K562 (cell line): ENCODE data around the gene SRGAP3.

Experiments
- CTCF ChIP-seq, 3 experiments: IDR thresholded peaks in 2 of 3; conservative IDR thresholded peaks in 1 of 3; 2 replicates each; pipeline ENCODE4 v1.5.1; 2011 to 2012; ENCODE audit warnings: low read length in 3 of 3, mild to moderate bottlenecking in 3 of 3, control low read depth in 2 of 3, improper control_type of control experiment in 1 of 3, inconsistent platforms in 1 of 3, low read depth in 1 of 3, mixed read lengths in 1 of 3, moderate library complexity in 1 of 3; ENCODE audit not compliant: insufficient read depth in 2 of 3
- L3MBTL2 ChIP-seq: fragments of 450-650 bp; IDR thresholded peaks from 2 replicates; pipeline ENCODE4 v1.6.1; 2016; ENCODE audit warnings: mild to moderate bottlenecking, moderate library complexity
- MLX ChIP-seq, 2 experiments: fragments of 450-650 bp in 1 of 2; sonication (generic) in 1 of 2; formaldehyde crosslinking; conservative IDR thresholded peaks; 2 replicates each; pipeline versions ENCODE4 v1.4.0 to v1.8.1; 2020 to 2022; ENCODE audit warnings: mild to moderate bottlenecking in 1 of 2, missing genetic modification reagents in 1 of 2
- PCBP1 ChIP-seq: fragments of 200-400 bp; formaldehyde crosslinking; IDR thresholded peaks from 2 replicates; pipeline ENCODE4 v1.6.1; 2018; ENCODE audit warnings: mild to moderate bottlenecking, low read depth, low read length; ENCODE audit not compliant: poor library complexity, severe bottlenecking
- POU5F1 ChIP-seq: fragments of 150-350 bp; IDR thresholded peaks from 2 replicates; pipeline ENCODE4 v1.6.1; 2014; ENCODE audit warnings: borderline replicate concordance, low read length, low read depth, mild to moderate bottlenecking; ENCODE audit not compliant: partially characterized antibody
- TFAM ChIP-seq: fragments of 250-450 bp; sonication (Bioruptor Pico); conservative IDR thresholded peaks from 2 replicates; pipeline ENCODE4 v1.5.0; 2021; ENCODE audit warnings: mild to moderate bottlenecking, moderate library complexity
- ZBTB1 ChIP-seq: sonication (generic); formaldehyde crosslinking; IDR thresholded peaks from 2 replicates; pipeline ENCODE4 v1.8.1; 2023; ENCODE audit warnings: missing genetic modification reagents, low read depth, mild to moderate bottlenecking, borderline replicate concordance
- ZNF311 ChIP-seq: fragments of 250-450 bp; sonication (Bioruptor Pico); IDR thresholded peaks from 2 replicates; pipeline ENCODE4 v1.4.0; 2020; ENCODE audit warnings: mild to moderate bottlenecking, moderate library complexity

GRCh38 chr3:9179826-9180763, 69.4 kb downstream of the SRGAP3 start:
- no peak for TF ChIP-seq MLX (CRISPR knock-in tag; conservative IDR thresholded peaks at IDR 0.05)
- TF ChIP-seq PCBP1: no peak
- TF ChIP-seq ZNF311: no peak
- TF ChIP-seq POU5F1: no peak
- TF ChIP-seq CTCF (IDR thresholded peaks at IDR 0.05 in 2 of 3, conservative IDR thresholded peaks at IDR 0.05 in 1 of 3; ENCODE audit: insufficient read depth in 2 of 3, low read depth in 1 of 3, low read length in 3 of 3): no peak
- TF ChIP-seq ZBTB1 (CRISPR knock-in tag): no peak
- TF ChIP-seq L3MBTL2: no peak
- no peak for TF ChIP-seq TFAM (CRISPR knock-in tag)
